A673 (cell line): ENCODE data around the gene FGF12. TPM values are rescaled to one million over a fixed set of nuclear protein-coding genes. Genes with fewer than 3 reads are reported as not detected.

ENCODE experiments used
- BruUV-seq: library from RNA; stranded (reverse); fragments of 400-500 nt; replicated peaks from 2 replicates; lab custom pipeline; 2021; lab: Mats Ljungman, UMichigan
- CTCF ChIA-PET: fragments of 300-600 bp; sonication (Branson Sonifier 250); formaldehyde crosslinking; loops from one replicate; lab custom pipeline; 2022; ENCODE audit warnings: antibody characterized with exemption; lab: Charles Lee
- POLR2A ChIA-PET: fragments of 300-600 bp; sonication (Branson Sonifier 250); formaldehyde crosslinking; loops from one replicate; lab custom pipeline; 2022; ENCODE audit warnings: antibody characterized with exemption; ENCODE audit not compliant: low non-redundant PET; lab: Charles Lee
- DNase-seq: peaks from one replicate; pipeline ENCODE4 v3.0.0-alpha.2; 2015; ENCODE audit warnings: low spot score
- H3K27ac ChIP-seq: fragments of 200-600 bp; sonication (generic); 2 replicates; pipeline ENCODE4 v1.5.1; 2016; ENCODE audit warnings: mixed run types, low read depth, mild to moderate bottlenecking, mixed read lengths, antibody characterized with exemption, low read length; ENCODE audit not compliant: poor library complexity, severe bottlenecking
- H3K27me3 ChIP-seq: fragments of 200-600 bp; sonication (generic); replicated peaks from 2 replicates; pipeline ENCODE4 v1.6.1; 2017; ENCODE audit warnings: mixed run types, low read depth, mild to moderate bottlenecking, mixed read lengths, antibody characterized with exemption, low read length; ENCODE audit not compliant: insufficient read depth, poor library complexity
- H3K36me3 ChIP-seq: fragments of 200-600 bp; sonication (generic); 2 replicates; pipeline ENCODE4 v1.6.1; 2016; ENCODE audit warnings: mixed run types, mild to moderate bottlenecking, mixed read lengths, antibody characterized with exemption, low read length; ENCODE audit not compliant: insufficient read depth, poor library complexity, severe bottlenecking
- H3K4me1 ChIP-seq: fragments of 200-600 bp; sonication (generic); 2 replicates; pipeline ENCODE4 v1.6.1; 2017; ENCODE audit warnings: mixed run types, mild to moderate bottlenecking, mixed read lengths, antibody characterized with exemption, low read length; ENCODE audit not compliant: insufficient read depth, poor library complexity, severe bottlenecking
- H3K4me3 ChIP-seq: fragments of 200-600 bp; sonication (generic); 2 replicates; pipeline ENCODE4 v1.5.1; 2016; ENCODE audit warnings: low read depth, mixed run types, mild to moderate bottlenecking, mixed read lengths, low read length; ENCODE audit not compliant: poor library complexity, severe bottlenecking
- H3K9me3 ChIP-seq: fragments of 200-600 bp; sonication (generic); 2 replicates; pipeline ENCODE4 v1.6.1; 2016; ENCODE audit warnings: mixed run types, low read depth, mild to moderate bottlenecking, mixed read lengths, antibody characterized with exemption, low read length; ENCODE audit not compliant: poor library complexity, severe bottlenecking
- CTCF ChIP-seq: fragments of 300-800, 200-600 bp; sonication (generic); conservative IDR thresholded peaks from 2 replicates; pipeline ENCODE4 v1.5.1; 2017; ENCODE audit warnings: low read depth, mild to moderate bottlenecking, antibody characterized with exemption, low read length, moderate library complexity, mixed read lengths
- EZH2 ChIP-seq: fragments of 200-600 bp; sonication (generic); IDR thresholded peaks from 2 replicates; pipeline ENCODE4 v1.6.1; 2017; ENCODE audit warnings: borderline replicate concordance, low read depth, mild to moderate bottlenecking, mixed read lengths, antibody characterized with exemption, low read length; ENCODE audit not compliant: poor library complexity, severe bottlenecking
- intact Hi-C: fragments of 100-400 bp; cut with micrococcal nuclease; formaldehyde crosslinking; loops from one replicate; pipeline ENCODE4 v1.10.0; 2022; ENCODE audit not compliant: unreplicated experiment
- total RNA-seq: library from RNA; stranded (reverse); gene quantifications from 2 replicates; pipeline ENCODE4 v1.2.3, GENCODE V29; 2021

FGF12 gene
- total RNA-seq, 1 experiment from 2014 or later, result 2.3 TPM

- POLR2A ChIA-PET, result no interaction called here
- TF ChIP-seq CTCF (no peak), EZH2 (no peak)
Measured at GRCh38 chr3:192303235-192303634, 424.1 kb downstream of the FGF12 start.

GRCh38 chr3:192302721-192303120 is 424.6 kb downstream of the FGF12 start:
- Histone ChIP-seq H3K4me3 (no peak overlapping the region), H3K9me3 (no peaks in the 10 kb centered on the region), H3K36me3 (no peaks in the 10 kb centered on the region), H3K27me3 (no peaks in the 10 kb centered on the region), H3K4me1 (no peaks in the 10 kb centered on the region), H3K27ac (no peak overlapping the region)
- BruUV-seq, result no TSS peak
- TF ChIP-seq EZH2, result no peak
- CTCF ChIA-PET, result no interaction called here
- POLR2A ChIA-PET, result no interaction called here
- intact Hi-C loops, result no loop called here
- DNase-seq, result no peak

More at GRCh38 chr3:192303235-192303634, 424.1 kb downstream of the FGF12 start:
- peak; percentile 8 for DNase-seq
- Histone ChIP-seq H3K36me3 (no peaks in the 10 kb centered on the region), H3K4me1 (no peaks in the 10 kb centered on the region), H3K27ac (no peak overlapping the region), H3K9me3 (no peaks in the 10 kb centered on the region), H3K4me3 (no peak overlapping the region), H3K27me3 (no peaks in the 10 kb centered on the region)
- BruUV-seq, result no TSS peak
- CTCF ChIA-PET, result no interaction called here
- intact Hi-C loops, result no loop called here

GRCh38 chr3:192299921-192300320 is 427.4 kb downstream of the FGF12 start:
- intact Hi-C loops, result no loop called here
- Histone ChIP-seq H3K27ac (no peak overlapping the region), H3K4me1 (no peaks in the 10 kb centered on the region), H3K36me3 (no peaks in the 10 kb centered on the region), H3K27me3 (no peaks in the 10 kb centered on the region), H3K4me3 (no peak overlapping the region), H3K9me3 (no peaks in the 10 kb centered on the region)
- DNase-seq, result no peak
- ChIA-PET CTCF (no interaction called here), POLR2A (no interaction called here)
- BruUV-seq, result no TSS peak
- no peak for TF ChIP-seq CTCF
- TF ChIP-seq EZH2, result no peak

GRCh38 chr3:192296845-192297244 is 430.5 kb downstream of the FGF12 start:
- Histone ChIP-seq H3K27ac (no peak overlapping the region), H3K4me1 (no peaks in the 10 kb centered on the region), H3K36me3 (no peaks in the 10 kb centered on the region), H3K27me3 (no peaks in the 10 kb centered on the region), H3K4me3 (no peak overlapping the region), H3K9me3 (no peaks in the 10 kb centered on the region)
- CTCF ChIA-PET, result no interaction called here
- TF ChIP-seq CTCF, result no peak
- TF ChIP-seq EZH2, result no peak
- no TSS peak for BruUV-seq
- intact Hi-C loops, result no loop called here
- POLR2A ChIA-PET, result no interaction called here
- DNase-seq, result no peak
